ENCODE results near the gene ZBED5.

ZBED5 gene

DNA sequence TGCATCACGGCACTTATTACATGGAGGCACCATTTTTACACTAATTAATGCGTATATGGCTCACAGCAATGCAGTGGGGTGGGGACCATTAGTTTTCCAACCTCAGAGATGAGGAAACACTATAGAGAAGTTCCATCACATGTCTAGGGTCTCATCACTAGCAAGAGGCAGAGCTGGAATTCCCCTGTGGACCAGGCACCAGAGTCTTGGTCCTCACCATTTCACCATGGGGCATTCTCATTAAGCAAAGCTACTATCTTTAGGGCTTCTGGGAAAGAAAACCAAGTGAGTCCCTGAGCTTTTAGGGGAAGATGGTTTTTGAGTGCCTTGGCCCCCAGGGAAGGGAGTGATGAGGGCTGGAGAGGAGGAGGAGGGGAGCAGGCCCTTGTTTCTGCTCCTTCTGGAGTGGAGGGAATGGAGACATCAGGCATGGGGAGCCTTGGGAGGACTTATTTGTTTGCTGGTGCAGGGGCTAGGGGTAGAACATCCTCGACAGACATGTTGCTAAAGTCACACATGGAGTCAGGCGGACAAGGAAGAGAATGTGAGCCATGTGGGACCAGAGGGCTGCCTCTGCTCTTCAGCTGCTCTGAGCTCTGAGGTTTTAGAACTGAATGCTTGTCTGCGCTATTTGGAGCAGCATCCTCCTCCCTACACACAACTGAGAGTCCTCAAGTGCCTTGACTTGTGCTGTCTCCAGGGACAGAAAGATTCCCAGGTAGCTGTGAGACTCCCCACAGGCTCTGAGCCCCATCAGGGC, 40.3 kb upstream of the ZBED5 start:
- Histone ChIP-seq H3K27me3 (ENCODE audit: insufficient read depth, insufficient read length) (no peaks in the 10 kb centered on the region), H3K4me1 (ENCODE audit: insufficient read depth, insufficient read length) (peaks cover 7% of the 10 kb centered on the region), H3K4me3 (ENCODE audit: insufficient read length, low read depth) (no peak overlapping the region), H3K9ac (ENCODE audit: insufficient read length, low read depth) (no peak overlapping the region), H3K9me3 (ENCODE audit: insufficient read depth, low read length) (no peaks in the 10 kb centered on the region), H3K36me3 (ENCODE audit: insufficient read depth, insufficient read length, low read length) (no peaks in the 10 kb centered on the region)
- DNase-seq (ENCODE audit: low read depth, low spot score), result no peak
- no peak for TF ChIP-seq SUZ12 (IDR thresholded peaks at IDR 0.05; ENCODE audit: extremely low read depth, insufficient read depth, insufficient read length)
- TF ChIP-seq ZNF274 (IDR thresholded peaks at IDR 0.05; ENCODE audit: low read depth, low read length), result no peak
- TF ChIP-seq YY1 (IDR thresholded peaks at IDR 0.05; ENCODE audit: insufficient read depth, insufficient read length), result no peak

DNA sequence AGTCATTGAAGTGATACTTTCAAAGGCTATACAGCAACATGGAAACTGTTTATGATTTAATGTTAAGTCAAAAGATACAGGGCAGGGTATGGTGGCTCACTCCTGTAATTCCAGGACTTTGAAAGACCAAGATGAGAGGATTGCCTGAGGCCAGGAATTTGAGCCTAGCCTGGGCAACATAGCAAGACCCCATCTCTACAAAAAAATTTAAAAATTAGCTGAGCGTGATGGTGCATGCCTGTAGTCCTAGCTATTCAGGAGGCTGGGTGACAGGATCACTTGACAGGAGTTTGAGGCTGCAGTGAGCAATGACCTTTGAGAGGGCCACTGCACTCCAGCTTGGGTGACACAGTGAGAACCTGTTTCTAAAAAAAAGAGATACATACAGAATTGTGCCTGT, 39.3 kb upstream of the ZBED5 start:
- no peaks in the 10 kb centered on the region for H3K27me3 ChIP-seq (ENCODE audit: insufficient read depth, insufficient read length)
- H3K4me1 ChIP-seq (ENCODE audit: insufficient read depth, insufficient read length), result peaks cover 7% of the 10 kb centered on the region
- DNase-seq (ENCODE audit: low read depth, low spot score), result no peak
- no peak overlapping the region for H3K4me3 ChIP-seq (ENCODE audit: insufficient read length, low read depth)
- no peak for TF ChIP-seq SUZ12 (IDR thresholded peaks at IDR 0.05; ENCODE audit: extremely low read depth, insufficient read depth, insufficient read length)
- no peak overlapping the region for H3K9ac ChIP-seq (ENCODE audit: insufficient read length, low read depth)
- H3K9me3 ChIP-seq (ENCODE audit: insufficient read depth, low read length), result no peaks in the 10 kb centered on the region
- no peaks in the 10 kb centered on the region for H3K36me3 ChIP-seq (ENCODE audit: insufficient read depth, insufficient read length, low read length)

- no peak overlapping the region for H3K4me3 ChIP-seq (ENCODE audit: insufficient read length, low read depth)
- TF ChIP-seq YY1 (IDR thresholded peaks at IDR 0.05; ENCODE audit: insufficient read depth, insufficient read length), result no peak
- no peak for TF ChIP-seq ZNF274 (IDR thresholded peaks at IDR 0.05; ENCODE audit: low read depth, low read length)
- TF ChIP-seq SUZ12 (IDR thresholded peaks at IDR 0.05; ENCODE audit: extremely low read depth, insufficient read depth, insufficient read length), result no peak
- H3K4me1 ChIP-seq (ENCODE audit: insufficient read depth, insufficient read length), result peaks cover 7% of the 10 kb centered on the region
- H3K27me3 ChIP-seq (ENCODE audit: insufficient read depth, insufficient read length), result no peaks in the 10 kb centered on the region
- no peaks in the 10 kb centered on the region for H3K36me3 ChIP-seq (ENCODE audit: insufficient read depth, insufficient read length, low read length)
- DNase-seq (ENCODE audit: low read depth, low spot score), result no peak
- no peaks in the 10 kb centered on the region for H3K9me3 ChIP-seq (ENCODE audit: insufficient read depth, low read length)
- H3K9ac ChIP-seq (ENCODE audit: insufficient read length, low read depth), result no peak overlapping the region
These were observed 38.6 kb upstream of the ZBED5 start for GRCh38 chr11:10896493-10896892.

- no peak overlapping the region for H3K4me3 ChIP-seq (ENCODE audit: insufficient read length, low read depth)
- no peaks in the 10 kb centered on the region for H3K9me3 ChIP-seq (ENCODE audit: insufficient read depth, low read length)
- H3K36me3 ChIP-seq (ENCODE audit: insufficient read depth, insufficient read length, low read length), result no peaks in the 10 kb centered on the region
- H3K9ac ChIP-seq (ENCODE audit: insufficient read length, low read depth), result no peak overlapping the region
- no peaks in the 10 kb centered on the region for H3K27me3 ChIP-seq (ENCODE audit: insufficient read depth, insufficient read length)
- no peak for DNase-seq (ENCODE audit: low read depth, low spot score)
- no peak for TF ChIP-seq YY1 (IDR thresholded peaks at IDR 0.05; ENCODE audit: insufficient read depth, insufficient read length)
- no peak for TF ChIP-seq ZNF274 (IDR thresholded peaks at IDR 0.05; ENCODE audit: low read depth, low read length)
- TF ChIP-seq SUZ12 (IDR thresholded peaks at IDR 0.05; ENCODE audit: extremely low read depth, insufficient read depth, insufficient read length), result no peak
- H3K4me1 ChIP-seq (ENCODE audit: insufficient read depth, insufficient read length), result peaks cover 7% of the 10 kb centered on the region
These were observed 37.4 kb upstream of the ZBED5 start for GRCh38 chr11:10895285-10895684.

- H3K27me3 ChIP-seq (ENCODE audit: insufficient read depth, insufficient read length), result no peaks in the 10 kb centered on the region
- TF ChIP-seq YY1 (IDR thresholded peaks at IDR 0.05; ENCODE audit: insufficient read depth, insufficient read length), result no peak
- no peak for TF ChIP-seq ZNF274 (IDR thresholded peaks at IDR 0.05; ENCODE audit: low read depth, low read length)
- TF ChIP-seq SUZ12 (IDR thresholded peaks at IDR 0.05; ENCODE audit: extremely low read depth, insufficient read depth, insufficient read length), result no peak
- no peak for DNase-seq (ENCODE audit: low read depth, low spot score)
These were observed 36.8 kb upstream of the ZBED5 start for GRCh38 chr11:10894666-10895065.

GRCh38 chr11:10893714-10894151, 35.9 kb upstream of the ZBED5 start:
- DNase-seq (ENCODE audit: low read depth, low spot score), result no peak
- H3K9ac ChIP-seq (ENCODE audit: insufficient read length, low read depth), result no peak overlapping the region
- H3K4me3 ChIP-seq (ENCODE audit: insufficient read length, low read depth), result no peak overlapping the region
- TF ChIP-seq YY1 (IDR thresholded peaks at IDR 0.05; ENCODE audit: insufficient read depth, insufficient read length) (no peak), ZNF274 (IDR thresholded peaks at IDR 0.05; ENCODE audit: low read depth, low read length) (no peak), SUZ12 (IDR thresholded peaks at IDR 0.05; ENCODE audit: extremely low read depth, insufficient read depth, insufficient read length) (no peak)
- no peaks in the 10 kb centered on the region for H3K36me3 ChIP-seq (ENCODE audit: insufficient read depth, insufficient read length, low read length)
- H3K27me3 ChIP-seq (ENCODE audit: insufficient read depth, insufficient read length), result no peaks in the 10 kb centered on the region
- no peaks in the 10 kb centered on the region for H3K4me1 ChIP-seq (ENCODE audit: insufficient read depth, insufficient read length)
- no peaks in the 10 kb centered on the region for H3K9me3 ChIP-seq (ENCODE audit: insufficient read depth, low read length)

More at GRCh38 chr11:10894666-10895065, 36.8 kb upstream of the ZBED5 start:
- Histone ChIP-seq H3K9me3 (ENCODE audit: insufficient read depth, low read length) (no peaks in the 10 kb centered on the region), H3K4me3 (ENCODE audit: insufficient read length, low read depth) (no peak overlapping the region), H3K36me3 (ENCODE audit: insufficient read depth, insufficient read length, low read length) (no peaks in the 10 kb centered on the region), H3K9ac (ENCODE audit: insufficient read length, low read depth) (no peak overlapping the region), H3K4me1 (ENCODE audit: insufficient read depth, insufficient read length) (peaks cover 3% of the 10 kb centered on the region)

DNA sequence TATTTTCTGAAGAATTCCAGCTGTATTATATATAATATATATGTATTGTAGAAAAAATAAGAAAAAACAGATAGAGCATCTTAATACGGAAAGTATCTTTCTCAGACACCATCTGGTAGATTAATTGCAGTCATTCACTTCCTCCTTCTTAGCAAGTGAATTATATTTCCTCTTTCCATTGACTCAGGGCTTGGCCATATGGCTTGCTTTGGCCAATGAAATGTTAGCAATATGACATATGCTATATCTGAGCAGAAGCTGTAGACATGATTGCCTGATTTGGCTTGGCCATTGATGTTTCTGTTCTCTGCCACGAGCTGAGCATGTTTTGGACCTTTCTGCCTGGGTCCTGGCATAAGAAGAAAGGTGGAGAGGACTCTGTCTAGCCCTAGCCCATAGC, 34.4 kb upstream of the ZBED5 start:
- TF ChIP-seq YY1 (IDR thresholded peaks at IDR 0.05; ENCODE audit: insufficient read depth, insufficient read length) (no peak), SUZ12 (IDR thresholded peaks at IDR 0.05; ENCODE audit: extremely low read depth, insufficient read depth, insufficient read length) (no peak), ZNF274 (IDR thresholded peaks at IDR 0.05; ENCODE audit: low read depth, low read length) (no peak)
- Histone ChIP-seq H3K27me3 (ENCODE audit: insufficient read depth, insufficient read length) (no peaks in the 10 kb centered on the region), H3K9ac (ENCODE audit: insufficient read length, low read depth) (no peak overlapping the region), H3K4me3 (ENCODE audit: insufficient read length, low read depth) (no peak overlapping the region), H3K4me1 (ENCODE audit: insufficient read depth, insufficient read length) (no peaks in the 10 kb centered on the region), H3K36me3 (ENCODE audit: insufficient read depth, insufficient read length, low read length) (no peaks in the 10 kb centered on the region), H3K9me3 (ENCODE audit: insufficient read depth, low read length) (no peaks in the 10 kb centered on the region)
- no peak for DNase-seq (ENCODE audit: low read depth, low spot score)
